Neural cell (in vitro differentiated cells): ENCODE measurements around the gene N4BP3. TPM values are rescaled to one million over a fixed set of nuclear protein-coding genes. Genes with fewer than 3 reads are reported as not detected.
A peak's percentile ranks its signal among the peaks of the same experiment; 100 is the strongest.

Source experiments
- H2AFZ ChIP-seq: fragments of 200-600, 300-800 bp; sonication (generic), shearing (Covaris generic); 2 replicates; pipeline ENCODE4 v1.6.0; 2014; ENCODE audit warnings: low read depth, mild to moderate bottlenecking, antibody characterized with exemption, low read length, moderate library complexity
- H3F3A ChIP-seq: fragments of 200-600 bp; shearing (Covaris generic); 2 replicates; pipeline ENCODE4 v1.6.1; 2016; ENCODE audit warnings: mild to moderate bottlenecking, moderate library complexity, mixed read lengths, antibody characterized with exemption, low read length; ENCODE audit not compliant: insufficient read depth, poor library complexity, severe bottlenecking
- H3K27ac ChIP-seq: fragments of 200-600, 300-800 bp; sonication (generic), shearing (Covaris generic); 2 replicates; pipeline ENCODE4 v1.5.1; 2014; ENCODE audit warnings: mild to moderate bottlenecking, low read length, moderate library complexity
- H3K27me3 ChIP-seq: fragments of 300-800, 200-600 bp; sonication (generic), shearing (Covaris generic); 2 replicates; pipeline ENCODE4 v1.6.0; 2014; ENCODE audit warnings: mild to moderate bottlenecking, low read depth, low read length, moderate library complexity; ENCODE audit not compliant: insufficient read depth
- H3K36me3 ChIP-seq: fragments of 300-800, 200-600 bp; sonication (generic), shearing (Covaris generic); 2 replicates; pipeline ENCODE4 v1.5.1; 2014; ENCODE audit warnings: mild to moderate bottlenecking, antibody characterized with exemption, low read length, moderate library complexity; ENCODE audit not compliant: insufficient read depth
- H3K4me2 ChIP-seq: fragments of 300-800, 200-600 bp; sonication (generic), shearing (Covaris generic); 2 replicates; pipeline ENCODE4 v1.6.0; 2014; ENCODE audit warnings: mild to moderate bottlenecking, low read length
- H3K4me3 ChIP-seq: fragments of 300-800, 200-600 bp; sonication (generic), shearing (Covaris generic); 2 replicates; pipeline ENCODE4 v1.5.1; 2014; ENCODE audit warnings: mild to moderate bottlenecking, low read length, moderate library complexity
- H3K79me2 ChIP-seq: fragments of 200-600 bp; shearing (Covaris generic); replicated peaks from 2 replicates; pipeline ENCODE4 v1.6.0; 2014; ENCODE audit warnings: mild to moderate bottlenecking, low read length, moderate library complexity; ENCODE audit not compliant: insufficient read depth
- H3K9ac ChIP-seq: fragments of 300-800, 200-600 bp; sonication (generic), shearing (Covaris generic); 2 replicates; pipeline ENCODE4 v1.6.1; 2016; ENCODE audit warnings: mild to moderate bottlenecking, low read length, mixed read lengths
- H3K9me2 ChIP-seq: fragments of 200-600 bp; shearing (Covaris generic); 2 replicates; pipeline ENCODE4 v1.6.1; 2016; ENCODE audit warnings: mild to moderate bottlenecking, low read length, mixed read lengths; ENCODE audit not compliant: insufficient read depth
- H3K9me3 ChIP-seq: fragments of 200-600, 300-800 bp; sonication (generic), shearing (Covaris generic); 2 replicates; pipeline ENCODE4 v1.6.1; 2016; ENCODE audit warnings: mild to moderate bottlenecking, mixed run types, low read length, moderate library complexity, mixed read lengths
- H4K20me1 ChIP-seq: fragments of 200-600 bp; shearing (Covaris generic); 2 replicates; pipeline ENCODE4 v1.6.1; 2016; ENCODE audit warnings: mild to moderate bottlenecking, mixed run types; ENCODE audit not compliant: insufficient read depth
- CTCF ChIP-seq: fragments of 450-650 bp; IDR thresholded peaks from 2 replicates; pipeline ENCODE4 v1.5.1; 2014; ENCODE audit warnings: antibody characterized with exemption, mild to moderate bottlenecking, moderate library complexity; ENCODE audit not compliant: poor library complexity, severe bottlenecking
- EP300 ChIP-seq: fragments of 450-650 bp; conservative IDR thresholded peaks from 2 replicates; pipeline ENCODE4 v1.6.1; 2014; ENCODE audit warnings: antibody characterized with exemption, mild to moderate bottlenecking, moderate library complexity; ENCODE audit not compliant: poor library complexity, severe bottlenecking
- EZH2 ChIP-seq: fragments of 200-600, 300-800 bp; shearing (Covaris generic), sonication (generic); IDR thresholded peaks from 2 replicates; pipeline ENCODE4 v1.6.1; 2014; ENCODE audit warnings: antibody characterized with exemption, low read length, borderline replicate concordance, mild to moderate bottlenecking; ENCODE audit not compliant: insufficient read depth, poor library complexity, severe bottlenecking
- MXI1 ChIP-seq: fragments of 450-650 bp; conservative IDR thresholded peaks from 2 replicates; pipeline ENCODE4 v1.6.1; 2014; ENCODE audit warnings: antibody characterized with exemption, mild to moderate bottlenecking; ENCODE audit not compliant: poor library complexity, severe bottlenecking
- POLR2AphosphoS5 ChIP-seq: IDR thresholded peaks from 2 replicates; pipeline ENCODE4 v1.6.1; 2012
- RAD21 ChIP-seq: fragments of 450-650 bp; conservative IDR thresholded peaks from 2 replicates; pipeline ENCODE4 v1.6.1; 2014; ENCODE audit warnings: antibody characterized with exemption, mild to moderate bottlenecking, moderate library complexity
- REST ChIP-seq: IDR thresholded peaks from 2 replicates; pipeline ENCODE4 v1.6.1; 2012; ENCODE audit warnings: borderline replicate concordance
- SMC3 ChIP-seq: fragments of 450-650 bp; conservative IDR thresholded peaks from 2 replicates; pipeline ENCODE4 v1.6.1; 2014; ENCODE audit warnings: antibody characterized with exemption, mild to moderate bottlenecking, moderate library complexity; ENCODE audit not compliant: poor library complexity
- TAF1 ChIP-seq: IDR thresholded peaks from 2 replicates; pipeline ENCODE4 v1.6.1; 2012; ENCODE audit warnings: low read depth
- polyA plus RNA-seq: library from polyadenylated mRNA; depleted of rRNA; stranded (reverse); fragments of >200 nt; gene quantifications from 2 replicates; pipeline ENCODE4 v1.2.3, GENCODE V29; 2014

The N4BP3 gene
- polyA plus RNA-seq, 1 donor from 2014 or later, result 4.6 TPM

GRCh38 chr5:178130576-178131445, 17.5 kb downstream of the N4BP3 start, which contains the start of gene RMND5B:
TSS of gene RMND5B (plus strand) at chr5:178131014. CDS start at chr5:178138120, 7,106 bp downstream.
- peak within 1 kb of the TSS; percentile 96 for H3K4me2 ChIP-seq
- peak; percentile 81 for TF ChIP-seq TAF1
- TF ChIP-seq EP300, result peak; percentile 39
- TF ChIP-seq POLR2AphosphoS5, result peak; percentile 72
- peak; percentile 16 for TF ChIP-seq RAD21
- no peak for TF ChIP-seq EZH2
- TF ChIP-seq MXI1, result peak; percentile 84
- TF ChIP-seq REST, result peak; percentile 44
- TF ChIP-seq SMC3, result peak; percentile 37
- TF ChIP-seq CTCF, result no peak
- H3F3A ChIP-seq, result no peaks in the 10 kb centered on the region
- no peaks in the 10 kb centered on the region for H3K9me2 ChIP-seq
- no peaks in the 10 kb centered on the region for H3K9me3 ChIP-seq
- H3K27me3 ChIP-seq, result no peaks in the 10 kb centered on the region
- H3K36me3 ChIP-seq, result no peaks in the 10 kb centered on the region
- peak within 1 kb of the TSS; percentile 86 for H3K9ac ChIP-seq
- no peaks in the 10 kb centered on the region for H4K20me1 ChIP-seq
- peak within 1 kb of the TSS; percentile 95 for H2AFZ ChIP-seq
- H3K4me3 ChIP-seq, result peak within 1 kb of the TSS; percentile 84
- peaks cover 18% of the 10 kb centered on the region for H3K79me2 ChIP-seq
- H3K27ac ChIP-seq, result peak within 1 kb of the TSS; percentile 79

GRCh38 chr5:178131446-178131996, 18.2 kb downstream of the N4BP3 start:
- H3F3A ChIP-seq, result no peaks in the 10 kb centered on the region
- H3K79me2 ChIP-seq, result peaks cover 18% of the 10 kb centered on the region
- peak overlapping the region; percentile 84 for H3K4me3 ChIP-seq
- TF ChIP-seq RAD21 (no peak), MXI1 (no peak), TAF1 (no peak), REST (no peak), POLR2AphosphoS5 (no peak), SMC3 (no peak), EP300 (no peak), EZH2 (no peak), CTCF (no peak)
- H3K9me2 ChIP-seq, result no peaks in the 10 kb centered on the region
- peak overlapping the region; percentile 86 for H3K9ac ChIP-seq
- H2AFZ ChIP-seq, result no peak overlapping the region
- H3K4me2 ChIP-seq, result peak overlapping the region; percentile 96
- H4K20me1 ChIP-seq, result no peaks in the 10 kb centered on the region
- no peaks in the 10 kb centered on the region for H3K36me3 ChIP-seq
- H3K27me3 ChIP-seq, result no peaks in the 10 kb centered on the region
- no peaks in the 10 kb centered on the region for H3K9me3 ChIP-seq
- H3K27ac ChIP-seq, result peak overlapping the region; percentile 51
